HPDE6-E6E7 (cell line): ENCODE results near the gene RCOR3.
"Not testable (repeated sequence)": the region's sequence is repeated elsewhere in the genome, so short reads cannot be mapped to it uniquely, and the experiment has no call there.

Experiments used
- DNase-seq: peaks from one replicate; pipeline ENCODE4 v3.0.0; 2011; ENCODE audit warnings: missing footprints; ENCODE audit errors: extremely low spot score

RCOR3 gene

GRCh38 chr1:211340622-211341507 is 81.7 kb downstream of the RCOR3 start:
- DNase-seq, result no peak

- no peak for DNase-seq
These were observed 82.8 kb downstream of the RCOR3 start for GRCh38 chr1:211341999-211342398.

- DNase-seq, result no peak
These were observed 84.4 kb downstream of the RCOR3 start for GRCh38 chr1:211343607-211344006.

GRCh38 chr1:211344152-211344618 is 85.0 kb downstream of the RCOR3 start:
- no peak for DNase-seq

GRCh38 chr1:211345719-211346118 is 86.6 kb downstream of the RCOR3 start:
- no peak for DNase-seq

- no peak for DNase-seq
These were observed 88.1 kb downstream of the RCOR3 start for GRCh38 chr1:211347077-211347844.

- no peak for DNase-seq
These were observed 89.4 kb downstream of the RCOR3 start for GRCh38 chr1:211348547-211348946.

GRCh38 chr1:211349741-211350140 is 90.6 kb downstream of the RCOR3 start:
- DNase-seq, result no peak

- not testable (repeated sequence) for DNase-seq
These were observed 92.9 kb downstream of the RCOR3 start for GRCh38 chr1:211352055-211352454.

- no peak for DNase-seq
These were observed 93.3 kb downstream of the RCOR3 start for GRCh38 chr1:211352465-211352864.

GRCh38 chr1:211352985-211353515 is 93.9 kb downstream of the RCOR3 start:
- no peak for DNase-seq

- DNase-seq, result no peak
These were observed 94.5 kb downstream of the RCOR3 start for GRCh38 chr1:211353562-211354212.

- DNase-seq, result no peak
These were observed 96.7 kb downstream of the RCOR3 start for GRCh38 chr1:211355873-211356272.

GRCh38 chr1:211356723-211357407 is 97.7 kb downstream of the RCOR3 start:
- DNase-seq, result no peak

GRCh38 chr1:211358685-211359084 is 99.5 kb downstream of the RCOR3 start:
- DNase-seq, result no peak

- no peak for DNase-seq
These were observed 100.7 kb downstream of the RCOR3 start for GRCh38 chr1:211359876-211360275.

- no peak for DNase-seq
These were observed 102.0 kb downstream of the RCOR3 start for GRCh38 chr1:211361202-211361601.
